Jurkat, Clone E6-1 (cell line): ENCODE measurements around the gene PXMP2.
"Not testable (repeated sequence)": the region's sequence is repeated elsewhere in the genome, so short reads cannot be mapped to it uniquely, and the experiment has no call there.

ENCODE experiments used
- DNase-seq: peaks from one replicate; pipeline ENCODE4 v3.0.0-alpha.2; 2011; ENCODE audit warnings: low read depth, low spot score
- H3K4me3 ChIP-seq: 2 replicates; pipeline ENCODE4 v1.5.1; 2011; ENCODE audit warnings: mild to moderate bottlenecking, low read length, control low read depth, moderate library complexity

PXMP2 gene

GRCh38 chr12:132736378-132736777 is 49.0 kb downstream of the PXMP2 start:
- H3K4me3 ChIP-seq = no peak overlapping the region
- no peak for DNase-seq

- no peak for DNase-seq
- no peak overlapping the region for H3K4me3 ChIP-seq
Observed at GRCh38 chr12:132736913-132737312, 49.5 kb downstream of the PXMP2 start.

- H3K4me3 ChIP-seq = no peak overlapping the region
- no peak for DNase-seq
Observed at GRCh38 chr12:132739600-132740312, 52.4 kb downstream of the PXMP2 start.

GRCh38 chr12:132740313-132740646 is 52.9 kb downstream of the PXMP2 start:
- H3K4me3 ChIP-seq = no peak overlapping the region
- no peak for DNase-seq

- no peak for DNase-seq
- H3K4me3 ChIP-seq = no peak overlapping the region
Observed at GRCh38 chr12:132740652-132741051, 53.3 kb downstream of the PXMP2 start.

GRCh38 chr12:132741620-132742019 is 54.2 kb downstream of the PXMP2 start:
- H3K4me3 ChIP-seq = no peak overlapping the region
- no peak for DNase-seq

- no peak overlapping the region for H3K4me3 ChIP-seq
- DNase-seq = no peak
Observed at GRCh38 chr12:132743831-132744230, 56.4 kb downstream of the PXMP2 start.

- DNase-seq = no peak
- no peak overlapping the region for H3K4me3 ChIP-seq
Observed at GRCh38 chr12:132746613-132747012, 59.2 kb downstream of the PXMP2 start.

GRCh38 chr12:132747395-132747794 is 60.0 kb downstream of the PXMP2 start:
- DNase-seq = no peak
- no peak overlapping the region for H3K4me3 ChIP-seq

- DNase-seq = no peak
- no peak overlapping the region for H3K4me3 ChIP-seq
Observed at GRCh38 chr12:132747896-132748295, 60.5 kb downstream of the PXMP2 start.

- no peak for DNase-seq
- no peak overlapping the region for H3K4me3 ChIP-seq
Observed at GRCh38 chr12:132748319-132748718, 60.9 kb downstream of the PXMP2 start.

- not testable (repeated sequence) for H3K4me3 ChIP-seq, DNase-seq
Observed at GRCh38 chr12:132753670-132754069, 66.3 kb downstream of the PXMP2 start.

- no peak for DNase-seq
- no peak overlapping the region for H3K4me3 ChIP-seq
Observed at GRCh38 chr12:132754160-132754932, 67.0 kb downstream of the PXMP2 start.
